ENCODE results near the gene ARPC5.

ARPC5 gene

GRCh38 chr1:183589384-183589783, 46.2 kb downstream of the ARPC5 start:
- DNase-seq (ENCODE audit: low read depth in 4 of 4, low spot score in 1 of 4): no peak

- DNase-seq (ENCODE audit: low read depth in 4 of 4, low spot score in 1 of 4): no peak
These were observed 46.8 kb downstream of the ARPC5 start for GRCh38 chr1:183588827-183589226.

GRCh38 chr1:183586926-183587325, 48.7 kb downstream of the ARPC5 start:
- no peak for DNase-seq (ENCODE audit: low read depth in 4 of 4, low spot score in 1 of 4)

GRCh38 chr1:183586455-183586854, 49.1 kb downstream of the ARPC5 start:
- no peak for DNase-seq (ENCODE audit: low read depth in 4 of 4, low spot score in 1 of 4)

- DNase-seq (ENCODE audit: low read depth in 4 of 4, low spot score in 1 of 4): no peak
These were observed 50.5 kb downstream of the ARPC5 start for GRCh38 chr1:183585038-183585437.

GRCh38 chr1:183584147-183584546, 51.4 kb downstream of the ARPC5 start:
- DNase-seq (ENCODE audit: low read depth in 4 of 4, low spot score in 1 of 4): no peak

- no peak for DNase-seq (ENCODE audit: low read depth in 4 of 4, low spot score in 1 of 4)
These were observed 52.1 kb downstream of the ARPC5 start for GRCh38 chr1:183583466-183583865.

GRCh38 chr1:183582021-183582713, 53.4 kb downstream of the ARPC5 start:
- no peak for DNase-seq (ENCODE audit: low read depth in 4 of 4, low spot score in 1 of 4)

GRCh38 chr1:183580281-183580682, 55.3 kb downstream of the ARPC5 start:
- no peak for DNase-seq (ENCODE audit: low read depth in 4 of 4, low spot score in 1 of 4)

GRCh38 chr1:183578856-183579255, 56.7 kb downstream of the ARPC5 start:
- no peak for DNase-seq (ENCODE audit: low read depth in 4 of 4, low spot score in 1 of 4)

- DNase-seq (ENCODE audit: low read depth in 4 of 4, low spot score in 1 of 4): no peak
These were observed 57.6 kb downstream of the ARPC5 start for GRCh38 chr1:183577897-183578465.

GRCh38 chr1:183576537-183576936, 59.0 kb downstream of the ARPC5 start:
- DNase-seq (ENCODE audit: low read depth in 4 of 4, low spot score in 1 of 4): no peak

GRCh38 chr1:183575606-183576005, 60.0 kb downstream of the ARPC5 start:
- no peak for DNase-seq (ENCODE audit: low read depth in 4 of 4, low spot score in 1 of 4)

- no peak for DNase-seq (ENCODE audit: low read depth in 4 of 4, low spot score in 1 of 4)
These were observed 62.9 kb downstream of the ARPC5 start for GRCh38 chr1:183572721-183573120.

GRCh38 chr1:183571678-183572268, 63.8 kb downstream of the ARPC5 start:
- no peak for DNase-seq (ENCODE audit: low read depth in 4 of 4, low spot score in 1 of 4)

All from stimulated activated CD4-positive, alpha-beta T cell treated with anti-CD3 and anti-CD28 coated beads, Interleukin-1b, Interleukin-23, amount 100 ng/mL, for 24 hours (primary cell).